HCT116 (cell line): ENCODE measurements around the gene NSF. TPM values are rescaled to one million over a fixed set of nuclear protein-coding genes. Genes with fewer than 3 reads are reported as not detected.
A peak's percentile ranks its signal among the peaks of the same experiment; 100 is the strongest.

Experiments used
- ATAC-seq: fragments of 200-7000 bp; cut with Tn5 transposase; 2 replicates; pipeline ENCODE4 v1.9.1; 2020; ENCODE audit warnings: mild to moderate bottlenecking, moderate library complexity
- BruUV-seq: library from RNA; stranded (reverse); fragments of 400-500 nt; replicated peaks from 2 replicates; lab custom pipeline; 2021; lab: Mats Ljungman, UMichigan
- CTCF ChIA-PET: fragments of 300-600 bp; sonication (Branson Sonifier 250); formaldehyde crosslinking; loops from one replicate; lab custom pipeline; 2021; ENCODE audit warnings: antibody characterized with exemption; lab: Charles Lee
- POLR2A ChIA-PET: fragments of 300-600, 350-600 bp; sonication (Branson Sonifier 250); formaldehyde crosslinking; loops from one replicate; lab custom pipeline; 2021; ENCODE audit warnings: antibody characterized with exemption; lab: Charles Lee
- RAD21 ChIA-PET, 2 experiments: fragments of 300-600 bp; sonication (Branson Sonifier 250); formaldehyde crosslinking; loops; one replicate each; lab custom pipeline; 2023; ENCODE audit warnings: low total read pairs in 2 of 2; ENCODE audit not compliant: uncharacterized antibody in 2 of 2, unreplicated experiment in 2 of 2, low non-redundant PET in 1 of 2; lab: Charles Lee
- DNase-seq: peaks from one replicate; pipeline ENCODE4 v3.0.0-alpha.2; 2010; ENCODE audit warnings: low read depth, low spot score
- H2AFZ ChIP-seq: fragments of 200-600 bp; shearing (Covaris generic), sonication (generic); 2 replicates; pipeline ENCODE4 v1.6.1; 2017; ENCODE audit warnings: low read depth, mixed run types, mixed read lengths, antibody characterized with exemption, low read length; ENCODE audit not compliant: poor library complexity, severe bottlenecking
- H3K27ac ChIP-seq: 2 replicates; pipeline ENCODE4 v1.5.1; 2012; ENCODE audit warnings: low read depth, low read length
- H3K27me3 ChIP-seq: fragments of 200-600 bp; sonication (generic); 2 replicates; pipeline ENCODE4 v1.6.1; 2016; ENCODE audit warnings: mixed run types, low read length, mixed read lengths; ENCODE audit not compliant: insufficient read depth
- H3K36me3 ChIP-seq, 2 experiments: fragments of 200-500 bp in 1 of 2; fragments of 200-600 bp in 1 of 2; sonication (Bioruptor generic) in 1 of 2; sonication (generic) in 1 of 2; 2 replicates each; pipeline versions ENCODE4 v1.5.1 to v1.6.1; 2014 to 2016; ENCODE audit warnings: low read length in 2 of 2, inconsistent platforms in 1 of 2, mixed read lengths in 1 of 2, mixed run types in 1 of 2; ENCODE audit not compliant: insufficient read depth in 2 of 2, control insufficient read depth in 1 of 2
- H3K4me1 ChIP-seq, 2 experiments: fragments of 200-600 bp in 1 of 2; sonication (generic) in 1 of 2; 2 replicates each; pipeline versions ENCODE4 v1.5.1 to v1.6.1; 2012 to 2017; ENCODE audit warnings: low read length in 2 of 2, inconsistent platforms in 1 of 2, mild to moderate bottlenecking in 1 of 2, mixed read lengths in 1 of 2, mixed run types in 1 of 2, moderate library complexity in 1 of 2; ENCODE audit not compliant: insufficient read depth in 2 of 2, control insufficient read depth in 1 of 2
- H3K4me2 ChIP-seq: fragments of 200-600 bp; sonication (generic); 2 replicates; pipeline ENCODE4 v1.6.1; 2017; ENCODE audit warnings: mixed run types, low read length, mixed read lengths
- H3K4me3 ChIP-seq, 2 experiments: fragments of 200-600 bp in 1 of 2; sonication (generic) in 1 of 2; replicated peaks in 1 of 2; 2 replicates each; pipeline ENCODE4 v1.5.1; 2011 to 2016; ENCODE audit warnings: low read length in 2 of 2, control low read depth in 1 of 2, low read depth in 1 of 2, mild to moderate bottlenecking in 1 of 2, mixed read lengths in 1 of 2, mixed run types in 1 of 2
- H3K79me2 ChIP-seq: fragments of 200-600 bp; sonication (generic); 2 replicates; pipeline ENCODE4 v1.6.1; 2017; ENCODE audit warnings: mild to moderate bottlenecking, mixed run types, low read length, moderate library complexity, mixed read lengths; ENCODE audit not compliant: insufficient read depth
- H3K9ac ChIP-seq: fragments of 200-600 bp; sonication (generic); 2 replicates; pipeline ENCODE4 v1.6.1; 2016; ENCODE audit warnings: low read length, mixed read lengths
- H3K9me2 ChIP-seq: fragments of 200-600 bp; sonication (generic), shearing (Covaris generic); 2 replicates; pipeline ENCODE4 v1.6.1; 2017; ENCODE audit warnings: mixed run types, mild to moderate bottlenecking, moderate library complexity; ENCODE audit not compliant: insufficient read depth
- H3K9me3 ChIP-seq, 2 experiments: fragments of 200-500 bp in 1 of 2; fragments of 200-600 bp in 1 of 2; sonication (Bioruptor generic) in 1 of 2; sonication (generic) in 1 of 2; 2 replicates each; pipeline ENCODE4 v1.6.1; 2014 to 2017; ENCODE audit warnings: low read length in 2 of 2, mixed read lengths in 2 of 2, inconsistent platforms in 1 of 2, low read depth in 1 of 2, mild to moderate bottlenecking in 1 of 2, mixed run types in 1 of 2, moderate library complexity in 1 of 2; ENCODE audit not compliant: control insufficient read depth in 1 of 2, insufficient read depth in 1 of 2
- H4K20me1 ChIP-seq: fragments of 200-600 bp; sonication (generic), shearing (Covaris generic); 2 replicates; pipeline ENCODE4 v1.6.1; 2017; ENCODE audit warnings: mixed run types, mild to moderate bottlenecking, moderate library complexity; ENCODE audit not compliant: insufficient read depth
- CBX3 ChIP-seq: IDR thresholded peaks from 2 replicates; pipeline ENCODE4 v1.6.1; 2012; ENCODE audit warnings: low read depth
- CEBPB ChIP-seq: IDR thresholded peaks from 2 replicates; pipeline ENCODE4 v1.6.1; 2012; ENCODE audit warnings: low read depth
- CTCF ChIP-seq, 3 experiments: fragments of 200-600 bp in 1 of 3; sonication (generic) in 1 of 3; IDR thresholded peaks in 2 of 3; conservative IDR thresholded peaks in 1 of 3; 2 replicates each; pipeline ENCODE4 v1.5.1; 2012 to 2017; ENCODE audit warnings: low read depth in 2 of 3, low read length in 2 of 3, antibody characterized with exemption in 1 of 3, borderline replicate concordance in 1 of 3, control low read depth in 1 of 3, mild to moderate bottlenecking in 1 of 3, mixed read lengths in 1 of 3, mixed run types in 1 of 3, moderate library complexity in 1 of 3; ENCODE audit not compliant: insufficient read depth in 1 of 3
- EGR1 ChIP-seq: IDR thresholded peaks from 2 replicates; pipeline ENCODE4 v1.6.1; 2012; ENCODE audit warnings: low read depth
- EZH2 ChIP-seq: fragments of 200-600 bp; sonication (generic); IDR thresholded peaks from 2 replicates; pipeline ENCODE4 v1.6.1; 2017; ENCODE audit warnings: antibody characterized with exemption, mixed run types
- EZH2phosphoT487 ChIP-seq: fragments of 200-600 bp; IDR thresholded peaks from 2 replicates; pipeline ENCODE4 v1.6.1; 2018; ENCODE audit warnings: antibody characterized with exemption, borderline replicate concordance
- FOSL1 ChIP-seq: IDR thresholded peaks from 2 replicates; pipeline ENCODE4 v1.6.1; 2012; ENCODE audit warnings: low read depth
- JUND ChIP-seq: IDR thresholded peaks from 2 replicates; pipeline ENCODE4 v1.6.1; 2012
- POLR2A ChIP-seq: IDR thresholded peaks from 2 replicates; pipeline ENCODE4 v1.7.0; 2011; ENCODE audit warnings: borderline replicate concordance; ENCODE audit not compliant: insufficient read depth, insufficient read length; ENCODE audit errors: extremely low read depth
- POLR2AphosphoS5 ChIP-seq: IDR thresholded peaks from 2 replicates; pipeline ENCODE4 v1.6.1; 2011; ENCODE audit warnings: mild to moderate bottlenecking, low read depth, low read length, moderate library complexity
- REST ChIP-seq: IDR thresholded peaks from 2 replicates; pipeline ENCODE4 v1.6.1; 2012; ENCODE audit warnings: low read depth
- SIN3A ChIP-seq: IDR thresholded peaks from 2 replicates; pipeline ENCODE4 v1.6.1; 2012; ENCODE audit warnings: low read depth
- SP1 ChIP-seq: IDR thresholded peaks from 2 replicates; pipeline ENCODE4 v1.6.1; 2012; ENCODE audit warnings: low read depth
- YY1 ChIP-seq: IDR thresholded peaks from 2 replicates; pipeline ENCODE4 v1.6.1; 2011; ENCODE audit warnings: low read length, low read depth, moderate library complexity, mild to moderate bottlenecking; ENCODE audit not compliant: insufficient replicate concordance; ENCODE audit errors: extremely low read depth
- ZFX ChIP-seq: fragments of 450-650 bp; IDR thresholded peaks from 2 replicates; pipeline ENCODE4 v1.6.1; 2017
- intact Hi-C: fragments of 100-400 bp; cut with micrococcal nuclease; formaldehyde crosslinking; loops from 2 replicates; pipeline ENCODE4 v1.10.0; 2022
- total RNA-seq: library from RNA; stranded (reverse); gene quantifications from one replicate; pipeline ENCODE4 v1.2.1, GENCODE V29; 2021; ENCODE audit not compliant: unreplicated experiment

Gene NSF
- total RNA-seq, 1 experiment from 2014 or later = 61.1 TPM

GRCh38 chr17:46726206-46726605, 135.7 kb downstream of the NSF start:
- H3K4me2 ChIP-seq = no peak overlapping the region
- ChIA-PET CTCF (no interaction called here), RAD21 (no interaction called here), POLR2A (no interaction called here)
- ATAC-seq = no peak
- no peaks in the 10 kb centered on the region for H3K27me3 ChIP-seq
- TF ChIP-seq JUND = no peak
- no peak for TF ChIP-seq POLR2A
- TF ChIP-seq ZFX = no peak
- TF ChIP-seq FOSL1 = no peak
- no peak for TF ChIP-seq SP1
- no peak overlapping the region for H3K4me3 ChIP-seq
- H3K27ac ChIP-seq = no peak overlapping the region
- H4K20me1 ChIP-seq = no peaks in the 10 kb centered on the region
- peaks cover 0 to 10% of the 10 kb centered on the region in 2 experiments; a peak in 3 of 4 replicates for H3K4me1 ChIP-seq
- H3K79me2 ChIP-seq = no peaks in the 10 kb centered on the region
- H2AFZ ChIP-seq = no peak overlapping the region
- intact Hi-C loops = no loop called here
- no peaks in the 10 kb centered on the region for H3K36me3 ChIP-seq
- no peak for DNase-seq
- no peaks in the 10 kb centered on the region for H3K9me2 ChIP-seq
- H3K9me3 ChIP-seq = no peaks in the 10 kb centered on the region
- no TSS peak for BruUV-seq
- no peak overlapping the region for H3K9ac ChIP-seq

GRCh38 chr17:46727572-46728348, 137.3 kb downstream of the NSF start:
- Histone ChIP-seq H3K27me3 (no peaks in the 10 kb centered on the region), H3K9me3 (no peaks in the 10 kb centered on the region), H3K4me1 (peaks cover 0 to 10% of the 10 kb centered on the region in 2 experiments; a peak in 3 of 4 replicates), H2AFZ (no peak overlapping the region), H3K9me2 (no peaks in the 10 kb centered on the region), H3K9ac (no peak overlapping the region), H3K4me3 (no peak overlapping the region), H3K27ac (no peak overlapping the region), H3K79me2 (no peaks in the 10 kb centered on the region), H4K20me1 (no peaks in the 10 kb centered on the region), H3K4me2 (0 out of 2 replicates have a peak overlapping the region, but pooled peaks have one; percentile 1), H3K36me3 (no peaks in the 10 kb centered on the region)
- POLR2A ChIA-PET = no interaction called here
- TF ChIP-seq FOSL1 (no peak), CBX3 (no peak), POLR2AphosphoS5 (no peak), YY1 (no peak), ZFX (no peak), CEBPB (no peak), REST (no peak), EZH2phosphoT487 (no peak), EZH2 (no peak), CTCF (IDR thresholded peaks at IDR 0.05 in 2 of 3, conservative IDR thresholded peaks at IDR 0.05 in 1 of 3; ENCODE audit: borderline replicate concordance in 1 of 3, insufficient read depth in 1 of 3, low read depth in 2 of 3, low read length in 2 of 3) (no peak), POLR2A (no peak), SP1 (no peak), SIN3A (no peak), EGR1 (no peak)
- DNase-seq = no peak
- intact Hi-C loops = no loop called here
- peak; percentile 59 for ATAC-seq
- no TSS peak for BruUV-seq
- CTCF ChIA-PET = no interaction called here
- RAD21 ChIA-PET = no interaction called here
